SK-N-SH (cell line): Measurements from ENCODE around the gene ABI1. TPM values are rescaled to one million over a fixed set of nuclear protein-coding genes. Genes with fewer than 3 reads are reported as not detected.

Source experiments
- CTCF ChIA-PET: fragments of 300-600, 350-600 bp; formaldehyde crosslinking; extraction: SDS; loops from one replicate; lab custom pipeline; 2021; lab: Yijun Ruan, JAX
- POLR2A ChIA-PET: fragments of 350-600 bp; sonication (Branson Sonifier 250); formaldehyde crosslinking; extraction: SDS; loops from one replicate; lab custom pipeline; 2020; ENCODE audit warnings: antibody characterized with exemption, inconsistent platforms; lab: Yijun Ruan, JAX
- DNase-seq: peaks from one replicate; pipeline ENCODE4 v3.0.0; 2012
- H2AFZ ChIP-seq: fragments of 200-600 bp; sonication (generic); 2 replicates; pipeline ENCODE4 v1.8.1; 2016; ENCODE audit warnings: antibody characterized with exemption, mild to moderate bottlenecking, low read depth
- H3F3A ChIP-seq: fragments of 200-600 bp; sonication (generic); replicated peaks from 2 replicates; pipeline ENCODE3; 2016; ENCODE audit warnings: antibody characterized with exemption, mild to moderate bottlenecking; ENCODE audit not compliant: insufficient read depth
- H3K27ac ChIP-seq, 2 experiments: fragments of 200-500 bp in 1 of 2; fragments of 200-600 bp in 1 of 2; sonication (Bioruptor generic) in 1 of 2; sonication (generic), shearing (Covaris generic) in 1 of 2; 2 replicates each; pipeline versions ENCODE4 v1.5.1 to v1.6.1; 2014 to 2016; ENCODE audit warnings: low read depth in 2 of 2, inconsistent platforms in 1 of 2, low read length in 1 of 2, mild to moderate bottlenecking in 1 of 2, mixed read lengths in 1 of 2
- H3K27me3 ChIP-seq: fragments of 200-600 bp; sonication (generic), shearing (Covaris generic); 2 replicates; pipeline ENCODE4 v1.6.1; 2016; ENCODE audit warnings: mixed run types; ENCODE audit not compliant: insufficient read depth
- H3K36me3 ChIP-seq, 2 experiments: fragments of 200-500 bp in 1 of 2; fragments of 200-600 bp in 1 of 2; sonication (Bioruptor generic) in 1 of 2; sonication (generic) in 1 of 2; replicated peaks in 1 of 2; 2 replicates each; pipeline versions ENCODE3 to v1.5.1; 2014 to 2016; ENCODE audit warnings: low read length in 1 of 2, mild to moderate bottlenecking in 1 of 2; ENCODE audit not compliant: insufficient read depth in 2 of 2, control insufficient read depth in 1 of 2
- H3K4me1 ChIP-seq, 2 experiments: fragments of 200-500 bp in 1 of 2; fragments of 200-600 bp in 1 of 2; sonication (Bioruptor generic) in 1 of 2; sonication (generic), shearing (Covaris generic) in 1 of 2; 2 replicates each; pipeline versions ENCODE4 v1.5.1 to v1.6.1; 2014 to 2016; ENCODE audit warnings: low read depth in 1 of 2, low read length in 1 of 2, mixed run types in 1 of 2; ENCODE audit not compliant: insufficient read depth in 2 of 2, control insufficient read depth in 1 of 2
- H3K4me2 ChIP-seq: fragments of 200-600 bp; sonication (generic), shearing (Covaris generic); 2 replicates; pipeline ENCODE4 v1.6.1; 2017; ENCODE audit warnings: mixed run types
- H3K4me3 ChIP-seq, 2 experiments: fragments of 200-500 bp in 1 of 2; fragments of 200-600 bp in 1 of 2; sonication (Bioruptor generic) in 1 of 2; sonication (generic), shearing (Covaris generic) in 1 of 2; 2 replicates each; pipeline versions ENCODE4 v1.5.1 to v1.8.1; 2014 to 2016; ENCODE audit warnings: low read depth in 2 of 2, inconsistent platforms in 1 of 2, low read length in 1 of 2, mild to moderate bottlenecking in 1 of 2, mixed read lengths in 1 of 2, moderate library complexity in 1 of 2
- H3K79me2 ChIP-seq: fragments of 200-600 bp; sonication (generic); 2 replicates; pipeline ENCODE4 v1.8.1; 2017; ENCODE audit warnings: mild to moderate bottlenecking; ENCODE audit not compliant: insufficient read depth
- H3K9ac ChIP-seq: fragments of 200-600 bp; sonication (generic); 2 replicates; pipeline ENCODE4 v1.6.1; 2017; ENCODE audit warnings: mixed run types
- H3K9me2 ChIP-seq: fragments of 200-600 bp; sonication (generic); 2 replicates; pipeline ENCODE4 v1.6.1; 2017; ENCODE audit warnings: mixed run types
- H3K9me3 ChIP-seq: fragments of 200-600 bp; sonication (generic); 2 replicates; pipeline ENCODE4 v1.6.1; 2017; ENCODE audit warnings: mixed run types, mild to moderate bottlenecking, moderate library complexity
- H4K20me1 ChIP-seq: fragments of 200-600 bp; sonication (generic); 2 replicates; pipeline ENCODE4 v1.6.1; 2017; ENCODE audit warnings: mild to moderate bottlenecking, mixed run types; ENCODE audit not compliant: insufficient read depth
- CTCF ChIP-seq: fragments of 200-600 bp; sonication (generic); IDR thresholded peaks from 2 replicates; pipeline ENCODE4 v1.6.1; 2017; ENCODE audit warnings: antibody characterized with exemption, mild to moderate bottlenecking, moderate library complexity
- EP300 ChIP-seq, 2 experiments: IDR thresholded peaks; 2 replicates each; pipeline versions ENCODE4 v1.4.0 to v1.6.1; 2012; ENCODE audit warnings: borderline replicate concordance in 1 of 2, low read depth in 1 of 2, low read length in 1 of 2
- FOSL2 ChIP-seq: IDR thresholded peaks from 2 replicates; pipeline ENCODE4 v1.4.0; 2012; ENCODE audit warnings: low read depth, mild to moderate bottlenecking, moderate library complexity, borderline replicate concordance
- FOXJ3 ChIP-seq: sonication (generic); formaldehyde crosslinking; IDR thresholded peaks from 2 replicates; pipeline ENCODE4 v1.5.1; 2020; ENCODE audit warnings: mild to moderate bottlenecking, missing genetic modification reagents
- MAX ChIP-seq: IDR thresholded peaks from 2 replicates; pipeline ENCODE4 v1.4.0; 2012; ENCODE audit warnings: low read depth
- MXI1 ChIP-seq: IDR thresholded peaks from 2 replicates; pipeline ENCODE4 v1.6.1; 2012; ENCODE audit warnings: mild to moderate bottlenecking, low read depth, low read length, improper control_type of control experiment
- NFIC ChIP-seq: IDR thresholded peaks from 2 replicates; pipeline ENCODE4 v1.4.0; 2012; ENCODE audit warnings: borderline replicate concordance
- NRF1 ChIP-seq: IDR thresholded peaks from 2 replicates; pipeline ENCODE4 v1.6.1; 2012; ENCODE audit warnings: low read depth, mild to moderate bottlenecking, low read length
- POLR2AphosphoS5 ChIP-seq: IDR thresholded peaks from 2 replicates; pipeline ENCODE4 v1.6.1; 2012; ENCODE audit warnings: low read depth, low read length
- RCOR1 ChIP-seq: fragments of 150-350 bp; IDR thresholded peaks from 2 replicates; pipeline ENCODE4 v1.6.1; 2017; ENCODE audit warnings: antibody characterized with exemption, low read length
- REST ChIP-seq: IDR thresholded peaks from 2 replicates; pipeline ENCODE4 v1.6.1; 2012; ENCODE audit warnings: mild to moderate bottlenecking, low read depth, low read length, moderate library complexity
- RXRA ChIP-seq: IDR thresholded peaks from 2 replicates; pipeline ENCODE4 v1.4.0; 2012; ENCODE audit warnings: low read depth, mild to moderate bottlenecking, borderline replicate concordance
- SIN3A ChIP-seq: IDR thresholded peaks from 2 replicates; pipeline ENCODE4 v1.6.1; 2012; ENCODE audit warnings: low read depth, mild to moderate bottlenecking, low read length, moderate library complexity, borderline replicate concordance
- TCF12 ChIP-seq: IDR thresholded peaks from 2 replicates; pipeline ENCODE4 v1.4.0; 2012
- TEAD4 ChIP-seq: IDR thresholded peaks from 2 replicates; pipeline ENCODE4 v1.4.0; 2012; ENCODE audit warnings: mild to moderate bottlenecking, borderline replicate concordance; ENCODE audit not compliant: insufficient read depth
- YY1 ChIP-seq: IDR thresholded peaks from 2 replicates; pipeline ENCODE4 v1.4.0; 2012; ENCODE audit warnings: low read depth, mild to moderate bottlenecking
- WGBS: methylation state at CpG from one replicate; pipeline ENCODE4 v1.1.6; 2017; ENCODE audit warnings: low lambda C conversion rate; 5-methylcytosine and 5-hydroxymethylcytosine counted together
- polyA plus RNA-seq, 3 experiments: library from polyadenylated mRNA; depleted of rRNA; stranded (reverse); fragments of >200 nt; gene quantifications; 2 replicates each; pipeline ENCODE4 v1.2.3, GENCODE V29; 2012

Gene ABI1
- polyA plus RNA-seq, 1 of the 3 experiments (the other 2 are of a cell fraction) = 36.7 TPM

GRCh38 chr10:26739071-26739631, 121.6 kb downstream of the ABI1 start:
- WGBS = 85% methylated on average over 6 of the region's 6 CpGs
- Histone ChIP-seq H2AFZ (no peak overlapping the region), H3K36me3 (peaks cover 35 to 70% of the 10 kb centered on the region in 2 experiments)

GRCh38 chr10:26738301-26738911, 122.4 kb downstream of the ABI1 start:
- POLR2A ChIA-PET = no interaction called here
- no peak overlapping the region for H3K4me3 ChIP-seq
- H3K9me2 ChIP-seq = no peaks in the 10 kb centered on the region
- no peak for DNase-seq
- H4K20me1 ChIP-seq = no peaks in the 10 kb centered on the region
- no peaks in the 10 kb centered on the region for H3K27me3 ChIP-seq
- H3K9me3 ChIP-seq = no peaks in the 10 kb centered on the region
- H3F3A ChIP-seq = no peaks in the 10 kb centered on the region
- H3K36me3 ChIP-seq = peaks cover 30 to 66% of the 10 kb centered on the region in 2 experiments
- H3K27ac ChIP-seq = no peak overlapping the region
- 89% methylated on average over 5 of the region's 5 CpGs for WGBS
- H3K4me1 ChIP-seq = no peaks in the 10 kb centered on the region
- CTCF ChIA-PET = interaction anchor here (3.0 kb wide), 1 partner anchor 12 kb away, joined by 18 read pairs; no protein-coding TSS in a partner anchor
- H3K79me2 ChIP-seq = no peaks in the 10 kb centered on the region
- no peak overlapping the region for H2AFZ ChIP-seq
- no peak overlapping the region for H3K4me2 ChIP-seq
- no peak overlapping the region for H3K9ac ChIP-seq
- no peak for TF ChIP-seq CTCF
- TF ChIP-seq RXRA = no peak
- no peak for TF ChIP-seq FOSL2
- TF ChIP-seq NFIC = no peak
- no peak for TF ChIP-seq YY1
- TF ChIP-seq TCF12 = no peak
- no peak for TF ChIP-seq EP300 (IDR thresholded peaks at IDR 0.05; ENCODE audit: borderline replicate concordance in 1 of 2, low read depth in 1 of 2, low read length in 1 of 2)
- TF ChIP-seq REST = no peak
- no peak for TF ChIP-seq NRF1
- TF ChIP-seq RCOR1 = no peak
- TF ChIP-seq FOXJ3 = no peak
- TF ChIP-seq MAX = no peak
- no peak for TF ChIP-seq TEAD4

More at GRCh38 chr10:26739071-26739631, 121.6 kb downstream of the ABI1 start:
- H3K27me3 ChIP-seq = no peaks in the 10 kb centered on the region
- ChIA-PET CTCF (interaction anchor here (3.0 kb wide), 1 partner anchor 12 kb away, joined by 18 read pairs; no protein-coding TSS in a partner anchor), POLR2A (no interaction called here)
- no peaks in the 10 kb centered on the region for H3K79me2 ChIP-seq
- TF ChIP-seq MXI1 (no peak), YY1 (no peak), CTCF (no peak), TCF12 (no peak), FOXJ3 (no peak), SIN3A (no peak), POLR2AphosphoS5 (no peak)
- no peaks in the 10 kb centered on the region for H3F3A ChIP-seq
- H4K20me1 ChIP-seq = no peaks in the 10 kb centered on the region
- H3K4me3 ChIP-seq = no peak overlapping the region
- H3K9me3 ChIP-seq = no peaks in the 10 kb centered on the region
- H3K4me2 ChIP-seq = no peak overlapping the region
- no peaks in the 10 kb centered on the region for H3K4me1 ChIP-seq
- no peaks in the 10 kb centered on the region for H3K9me2 ChIP-seq
- no peak for DNase-seq
- H3K27ac ChIP-seq = no peak overlapping the region
- H3K9ac ChIP-seq = no peak overlapping the region
